Endothelial cell of umbilical vein (primary cell): ENCODE measurements around the gene ABCD1. TPM values are rescaled to one million over a fixed set of nuclear protein-coding genes. Genes with fewer than 3 reads are reported as not detected.

Experiments
- BruUV-seq: library from RNA; stranded (reverse); fragments of 400-500 nt; replicated peaks from 2 replicates; lab custom pipeline; 2021; lab: Mats Ljungman, UMichigan
- CTCF ChIA-PET: fragments of 300-600, 350-600 bp; sonication (Branson Sonifier 250); formaldehyde crosslinking; loops from one replicate; lab custom pipeline; 2021; ENCODE audit warnings: antibody characterized with exemption, inconsistent platforms; lab: Charles Lee
- POLR2A ChIA-PET: fragments of 300-600, 350-600 bp; sonication (Branson Sonifier 250); formaldehyde crosslinking; loops from one replicate; lab custom pipeline; 2021; ENCODE audit warnings: antibody characterized with exemption, inconsistent platforms; lab: Charles Lee
- DNase-seq: peaks from one replicate; pipeline ENCODE4 v3.0.0-alpha.2; 2011; ENCODE audit warnings: low read depth, low spot score
- FAIRE-seq: peaks from 2 replicates; lab custom pipeline; 2011; peaks lifted over from hg19 to GRCh38; lab: Jason Lieb, UNC
- H2AFZ ChIP-seq: 2 replicates; pipeline ENCODE4 v1.6.0; 2012; ENCODE audit warnings: low read depth, low read length, control low read depth, inconsistent platforms
- H3K27ac ChIP-seq: 2 replicates; pipeline ENCODE4 v1.5.1; 2011; ENCODE audit warnings: low read depth, mild to moderate bottlenecking, control low read depth, low read length, moderate library complexity; ENCODE audit not compliant: insufficient read depth
- H3K27me3 ChIP-seq, 2 experiments: 2 replicates each; pipeline versions ENCODE4 v1.6.0 to v1.6.1; 2011; ENCODE audit warnings: low read length in 2 of 2, mixed read lengths in 1 of 2; ENCODE audit not compliant: control insufficient read depth in 2 of 2, insufficient read depth in 2 of 2
- H3K36me3 ChIP-seq, 2 experiments: 2 replicates in 1 of 2; 3 replicates in 1 of 2; pipeline ENCODE4 v1.5.1; 2011; ENCODE audit warnings: low read length in 2 of 2, mild to moderate bottlenecking in 1 of 2, moderate library complexity in 1 of 2; ENCODE audit not compliant: control insufficient read depth in 2 of 2, insufficient read depth in 2 of 2; ENCODE audit errors: extremely low read depth in 1 of 2
- H3K4me1 ChIP-seq: 3 replicates; pipeline ENCODE4 v1.5.1; 2011; ENCODE audit warnings: mild to moderate bottlenecking, low read length; ENCODE audit not compliant: control insufficient read depth, insufficient read depth; ENCODE audit errors: extremely low read depth
- H3K4me2 ChIP-seq: 2 replicates; pipeline ENCODE4 v1.6.1; 2011; ENCODE audit warnings: low read length, control low read depth, mixed read lengths; ENCODE audit not compliant: insufficient read depth
- H3K4me3 ChIP-seq, 3 experiments: fragments of 200-600 bp in 1 of 3; sonication (generic), shearing (Covaris generic) in 1 of 3; replicated peaks in 1 of 3; 2 replicates each; pipeline ENCODE4 v1.5.1; 2011 to 2016; ENCODE audit warnings: control low read depth in 3 of 3, low read length in 3 of 3, mild to moderate bottlenecking in 2 of 3, inconsistent platforms in 1 of 3, low read depth in 1 of 3, moderate library complexity in 1 of 3; ENCODE audit not compliant: insufficient read depth in 1 of 3
- H3K79me2 ChIP-seq: 2 replicates; pipeline ENCODE4 v1.6.0; 2012; ENCODE audit warnings: low read length, inconsistent platforms; ENCODE audit not compliant: control insufficient read depth, insufficient read depth
- H3K9ac ChIP-seq: replicated peaks from 2 replicates; pipeline ENCODE3; 2011; ENCODE audit warnings: low read length, control low read depth; ENCODE audit not compliant: insufficient read depth; ENCODE audit errors: extremely low read depth
- H3K9me1 ChIP-seq: replicated peaks from 3 replicates; pipeline ENCODE4 v1.6.0; 2011; ENCODE audit warnings: mild to moderate bottlenecking, low read length; ENCODE audit not compliant: control insufficient read depth, insufficient read depth; ENCODE audit errors: extremely low read depth
- H3K9me3 ChIP-seq: replicated peaks from 2 replicates; pipeline ENCODE4 v1.5.1; 2012; ENCODE audit warnings: low read length, inconsistent platforms; ENCODE audit not compliant: control insufficient read depth, insufficient read depth
- H4K20me1 ChIP-seq: replicated peaks from 2 replicates; pipeline ENCODE3; 2011; ENCODE audit warnings: mild to moderate bottlenecking, low read length; ENCODE audit not compliant: control insufficient read depth, insufficient read depth; ENCODE audit errors: extremely low read depth
- CTCF ChIP-seq, 2 donors: IDR thresholded peaks; 1 replicate in 1 of 2; 2 replicates in 1 of 2; pipeline ENCODE4 v1.5.1; 2011; ENCODE audit warnings: low read length in 2 of 2, mild to moderate bottlenecking in 2 of 2, moderate library complexity in 2 of 2, control low read depth in 1 of 2, inconsistent platforms in 1 of 2, low read depth in 1 of 2; ENCODE audit not compliant: insufficient read depth in 1 of 2; ENCODE audit errors: extremely low read depth in 1 of 2
- EZH2 ChIP-seq: IDR thresholded peaks from 2 replicates; pipeline ENCODE4 v1.6.1; 2012; ENCODE audit warnings: borderline replicate concordance, low read depth, mild to moderate bottlenecking, moderate library complexity, low read length, inconsistent platforms; ENCODE audit not compliant: severe bottlenecking
- FOS ChIP-seq: IDR thresholded peaks from 2 replicates; pipeline ENCODE4 v1.6.1; 2011; ENCODE audit warnings: mild to moderate bottlenecking, low read length, moderate library complexity, borderline replicate concordance; ENCODE audit not compliant: insufficient read depth
- GATA2 ChIP-seq: IDR thresholded peaks from 2 replicates; pipeline ENCODE4 v1.7.0; 2011; ENCODE audit warnings: low read depth, mild to moderate bottlenecking, moderate library complexity, mixed read lengths, low read length; ENCODE audit not compliant: insufficient read length, insufficient read depth
- JUN ChIP-seq: IDR thresholded peaks from 2 replicates; pipeline ENCODE4 v1.6.1; 2011; ENCODE audit warnings: borderline replicate concordance, low read depth; ENCODE audit not compliant: insufficient read length, insufficient read depth
- MAX ChIP-seq: IDR thresholded peaks from 2 replicates; pipeline ENCODE4 v1.6.1; 2011; ENCODE audit not compliant: insufficient read depth, insufficient read length
- MYC ChIP-seq: IDR thresholded peaks from one replicate; pipeline ENCODE4 v1.6.1; 2011; ENCODE audit warnings: mild to moderate bottlenecking, low read depth, low read length
- POLR2A ChIP-seq: IDR thresholded peaks from 2 replicates; pipeline ENCODE4 v1.6.1; 2012; ENCODE audit warnings: low read depth, mild to moderate bottlenecking, control low read depth, low read length
- POLR2AphosphoS5 ChIP-seq: IDR thresholded peaks from 2 replicates; pipeline ENCODE4 v1.6.1; 2012; ENCODE audit warnings: low read depth, mild to moderate bottlenecking, control low read depth, low read length, moderate library complexity; ENCODE audit not compliant: insufficient read depth
- dilution Hi-C: fragments of 300-500 bp; cut with MboI; formaldehyde crosslinking; loops from one replicate; pipeline ENCODE4 v1.15.0; 2019; ENCODE audit warnings: low sequenced_read_pairs; ENCODE audit not compliant: extremely low pct_ligation_motif_present
- intact Hi-C: fragments of 100-400 bp; cut with micrococcal nuclease; formaldehyde crosslinking; loops from one replicate; pipeline ENCODE4 v1.10.0; 2022
- polyA plus RNA-seq, 4 experiments: library from polyadenylated mRNA; depleted of rRNA in 3 of 4; stranded (reverse) in 3 of 4; unstranded in 1 of 4; fragments of >200 nt; gene quantifications; 2 replicates each; pipeline versions ENCODE4 v1.2.1 to v1.2.3, GENCODE V29; 2011 to 2012; ENCODE audit warnings: missing spikeins in 1 of 4
- total RNA-seq: library from RNA; stranded (reverse); gene quantifications from 2 replicates; pipeline ENCODE4 v1.2.3, GENCODE V29; 2021

ABCD1 gene
- total and polyA plus RNA-seq, 2 donors (not counting 3 experiments of a cell fraction or from before 2014, with no cell fraction given): 9.1 to 12.9 TPM

- Histone ChIP-seq H3K9ac (no peak overlapping the region), H3K9me3 (no peaks in the 10 kb centered on the region), H3K9me1 (no peaks in the 10 kb centered on the region), H2AFZ (no peak overlapping the region), H3K4me1 (peaks cover 8% of the 10 kb centered on the region), H3K27me3 (no peaks in the 10 kb centered on the region), H3K36me3 (no peaks in the 10 kb centered on the region), H4K20me1 (no peaks in the 10 kb centered on the region), H3K27ac (no peak overlapping the region), H3K79me2 (no peaks in the 10 kb centered on the region), H3K4me2 (no peak overlapping the region), H3K4me3 (no peak overlapping the region)
- CTCF ChIA-PET: no interaction called here
- BruUV-seq: no TSS peak
- TF ChIP-seq EZH2 (no peak), CTCF (IDR thresholded peaks at IDR 0.05; ENCODE audit: extremely low read depth in 1 of 2, insufficient read depth in 1 of 2, low read depth in 1 of 2, low read length in 2 of 2) (no peak), POLR2A (no peak), JUN (no peak), POLR2AphosphoS5 (no peak), MAX (no peak), FOS (no peak), GATA2 (no peak), MYC (no peak)
- intact Hi-C loops (no loop called here), dilution Hi-C loops (no loop called here)
- no peak for DNase-seq
- POLR2A ChIA-PET: no interaction called here
- FAIRE-seq: no peak
These were observed 7.2 kb downstream of the ABCD1 start for GRCh38 chrX:153731845-153732215.
